Measurements from ENCODE around the gene ZNF862. TPM values are rescaled to one million over a fixed set of nuclear protein-coding genes. Genes with fewer than 3 reads are reported as not detected.
"Not testable (repeated sequence)": the region's sequence is repeated elsewhere in the genome, so short reads cannot be mapped to it uniquely, and the experiment has no call there.

ZNF862 gene
- total RNA-seq, 1 donor from 2014 or later: 30.5 TPM

GRCh38 chr7:149878523-149878921, 40.3 kb downstream of the ZNF862 start:
- intact Hi-C loops (cut with micrococcal nuclease): loop anchor here (10.0 kb wide), 2 partner anchors 164 to 876 kb away; a partner anchor contains a TSS

- intact Hi-C loops (cut with micrococcal nuclease): loop anchor here (10.0 kb wide), 2 partner anchors 165 to 875 kb away; a partner anchor contains a TSS
Observed at GRCh38 chr7:149879271-149879743, 41.1 kb downstream of the ZNF862 start.

- intact Hi-C loops (cut with micrococcal nuclease): loop anchor here (5.0 to 10.0 kb wide), 3 partner anchors 165 to 875 kb away; a partner anchor contains a TSS
Observed at GRCh38 chr7:149879766-149880637, 41.8 kb downstream of the ZNF862 start.

- intact Hi-C loops (cut with micrococcal nuclease): loop anchor here (5.0 kb wide), 1 partner anchor 167 kb away; no protein-coding TSS in a partner anchor
Observed at GRCh38 chr7:149880638-149881311, 42.6 kb downstream of the ZNF862 start.

GRCh38 chr7:149881328-149882247, 43.4 kb downstream of the ZNF862 start:
- intact Hi-C loops (cut with micrococcal nuclease): loop anchor here (2.0 to 5.0 kb wide), 4 partner anchors 43 to 395 kb away; partner anchors contain the start of gene ZNF862

GRCh38 chr7:149882248-149883047, 44.3 kb downstream of the ZNF862 start:
- intact Hi-C loops (cut with micrococcal nuclease): loop anchor here (2.0 to 5.0 kb wide), 4 partner anchors 44 to 394 kb away; partner anchors contain the start of gene ZNF862

GRCh38 chr7:149883048-149883438, 44.9 kb downstream of the ZNF862 start:
- intact Hi-C loops (cut with micrococcal nuclease): loop anchor here (2.0 to 5.0 kb wide), 4 partner anchors 44 to 394 kb away; partner anchors contain the start of gene ZNF862

GRCh38 chr7:149883452-149883861, 45.3 kb downstream of the ZNF862 start:
- intact Hi-C loops (cut with micrococcal nuclease): loop anchor here (2.0 to 5.0 kb wide), 4 partner anchors 45 to 393 kb away; partner anchors contain the start of gene ZNF862

- intact Hi-C loops (cut with micrococcal nuclease): loop anchor here (5.0 kb wide), 1 partner anchor 163 kb away; no protein-coding TSS in a partner anchor
Observed at GRCh38 chr7:149884016-149884415, 45.8 kb downstream of the ZNF862 start.

GRCh38 chr7:149884541-149884940, 46.4 kb downstream of the ZNF862 start:
- intact Hi-C loops (cut with micrococcal nuclease): loop anchor here (5.0 kb wide), 1 partner anchor 163 kb away; no protein-coding TSS in a partner anchor

GRCh38 chr7:149885191-149886017, 47.2 kb downstream of the ZNF862 start:
- intact Hi-C loops (cut with micrococcal nuclease): no loop called here

- intact Hi-C loops (cut with micrococcal nuclease): no loop called here
Observed at GRCh38 chr7:149886018-149886415, 47.8 kb downstream of the ZNF862 start.

GRCh38 chr7:149887311-149887710, 49.1 kb downstream of the ZNF862 start:
- intact Hi-C loops (cut with micrococcal nuclease): no loop called here

- intact Hi-C loops (cut with micrococcal nuclease): not testable (repeated sequence)
Observed at GRCh38 chr7:149890715-149891114, 52.5 kb downstream of the ZNF862 start.

GRCh38 chr7:149894957-149895356, 56.8 kb downstream of the ZNF862 start:
- intact Hi-C loops (cut with micrococcal nuclease): not testable (repeated sequence)

- intact Hi-C loops (cut with micrococcal nuclease): not testable (repeated sequence)
Observed at GRCh38 chr7:149907776-149908376, 69.7 kb downstream of the ZNF862 start.

GRCh38 chr7:149910219-149910618, 72.0 kb downstream of the ZNF862 start:
- intact Hi-C loops (cut with micrococcal nuclease): not testable (repeated sequence)

GRCh38 chr7:149912126-149912525, 74.0 kb downstream of the ZNF862 start:
- intact Hi-C loops (cut with micrococcal nuclease): not testable (repeated sequence)

Measured in T-helper 1 cell treated with Interleukin-12 subunit alpha and Interleukin-12 subunit beta and Interleukin-4 antibody, amounts not matched to agents 30 ng/mL and 1 ng/mL, for 36 hours (primary cell).